B cell (primary cell): ENCODE measurements around the gene SLC9A9. TPM values are rescaled to one million over a fixed set of nuclear protein-coding genes. Genes with fewer than 3 reads are reported as not detected.

ENCODE experiments used
- ATAC-seq: fragments of 200-7000 bp; cut with Tn5 transposase; one replicate; pipeline ENCODE4 v1.10.0; 2021; ENCODE audit warnings: low read depth, mild to moderate bottlenecking, moderate number of reproducible peaks, moderate library complexity
- CTCF ChIA-PET: fragments of 350-600 bp; sonication (Branson Sonifier 250); formaldehyde crosslinking; loops from one replicate; lab custom pipeline; 2021; ENCODE audit warnings: antibody characterized with exemption, inconsistent platforms; lab: Charles Lee
- POLR2A ChIA-PET: fragments of 350-600 bp; sonication (Branson Sonifier 250); formaldehyde crosslinking; loops from one replicate; lab custom pipeline; 2021; ENCODE audit warnings: antibody characterized with exemption; lab: Charles Lee
- DNase-seq: peaks from one replicate; pipeline ENCODE4 v3.0.0; 2013
- H2AFZ ChIP-seq: 2 replicates; pipeline ENCODE4 v1.6.1; 2012; ENCODE audit warnings: mild to moderate bottlenecking, low read depth, low read length; ENCODE audit not compliant: insufficient read depth, poor library complexity, severe bottlenecking
- H3K27ac ChIP-seq, 2 donors: 1 replicate in 1 of 2; 2 replicates in 1 of 2; pipeline ENCODE4 v1.5.1; 2012 to 2013; ENCODE audit warnings: low read length in 2 of 2, mild to moderate bottlenecking in 2 of 2, moderate library complexity in 1 of 2
- H3K27me3 ChIP-seq, 4 experiments: fragments of 200-600 bp in 1 of 4; sonication (generic) in 1 of 4; replicated peaks in 1 of 4; 1 replicate in 2 of 4; 2 replicates in 2 of 4; pipeline versions ENCODE4 v1.6.1 to v1.7.0; 2013 to 2016; ENCODE audit warnings: low read length in 3 of 4, mild to moderate bottlenecking in 2 of 4, mixed read lengths in 1 of 4, moderate library complexity in 1 of 4; ENCODE audit not compliant: insufficient read depth in 4 of 4, control insufficient read depth in 3 of 4; ENCODE audit errors: control extremely low read depth in 1 of 4
- H3K36me3 ChIP-seq, 2 experiments: replicated peaks in 1 of 2; 1 replicate in 1 of 2; 2 replicates in 1 of 2; pipeline versions ENCODE4 v1.6.1 to v1.7.1; 2013; ENCODE audit warnings: low read length in 1 of 2; ENCODE audit not compliant: insufficient read depth in 2 of 2, control insufficient read depth in 1 of 2; ENCODE audit errors: control extremely low read depth in 1 of 2, extremely low read depth in 1 of 2
- H3K4me1 ChIP-seq, 2 donors: fragments of 200-600 bp in 1 of 2; sonication (generic) in 1 of 2; 1 replicate in 1 of 2; 2 replicates in 1 of 2; pipeline versions ENCODE4 v1.5.1 to v1.6.1; 2013 to 2017; ENCODE audit warnings: low read length in 2 of 2; ENCODE audit not compliant: control insufficient read depth in 2 of 2, insufficient read depth in 2 of 2
- H3K4me2 ChIP-seq: replicated peaks from 2 replicates; pipeline ENCODE3; 2012; ENCODE audit warnings: mild to moderate bottlenecking, low read depth, low read length; ENCODE audit not compliant: poor library complexity, severe bottlenecking
- H3K4me3 ChIP-seq, 5 experiments: fragments of 200-600 bp in 1 of 5; sonication (generic) in 1 of 5; 1 replicate in 3 of 5; 2 replicates in 2 of 5; pipeline versions ENCODE4 v1.5.1 to v1.7.0; 2011 to 2016; ENCODE audit warnings: low read length in 4 of 5, mild to moderate bottlenecking in 4 of 5, low read depth in 2 of 5, control low read depth in 1 of 5, moderate library complexity in 1 of 5; ENCODE audit not compliant: insufficient read depth in 1 of 5; ENCODE audit errors: control extremely low read depth in 1 of 5, extremely low read depth in 1 of 5
- H3K79me2 ChIP-seq: fragments of 200-600 bp; sonication (generic); one replicate; pipeline ENCODE4 v1.6.0; 2016; ENCODE audit warnings: low read length; ENCODE audit not compliant: control insufficient read depth, insufficient read depth
- H3K9ac ChIP-seq: fragments of 200-600 bp; sonication (generic); 2 replicates; pipeline ENCODE4 v1.6.1; 2017; ENCODE audit warnings: mild to moderate bottlenecking, low read length, moderate library complexity
- H3K9me3 ChIP-seq, 3 donors: one replicate each; pipeline versions ENCODE4 v1.6.1 to v1.7.1; 2013; ENCODE audit warnings: low read length in 2 of 3; ENCODE audit not compliant: control insufficient read depth in 2 of 3, insufficient read depth in 1 of 3; ENCODE audit errors: control extremely low read depth in 1 of 3
- H4K20me1 ChIP-seq: 2 replicates; pipeline ENCODE4 v1.6.0; 2012; ENCODE audit warnings: mild to moderate bottlenecking, low read length; ENCODE audit not compliant: insufficient read depth, control insufficient read depth, poor library complexity, severe bottlenecking
- H3K27ac Mint-ChIP-seq: one replicate; pipeline ENCODE4 v1.8.0; 2021; ENCODE audit warnings: mixed read lengths
- H3K27me3 Mint-ChIP-seq: one replicate; pipeline ENCODE4 v1.8.0; 2021; ENCODE audit warnings: mixed read lengths
- H3K4me1 Mint-ChIP-seq: one replicate; pipeline ENCODE4 v1.8.0; 2021; ENCODE audit warnings: mixed read lengths
- H3K4me3 Mint-ChIP-seq: one replicate; pipeline ENCODE4 v1.8.0; 2021; ENCODE audit warnings: mixed read lengths
- H3K9me3 Mint-ChIP-seq: one replicate; pipeline ENCODE4 v1.8.0; 2022; ENCODE audit warnings: mixed read lengths; ENCODE audit not compliant: insufficient read depth
- CTCF ChIP-seq: fragments of 200-600 bp; IDR thresholded peaks from one replicate; pipeline ENCODE4 v1.8.0; 2022; ENCODE audit warnings: antibody characterized with exemption, mild to moderate bottlenecking
- EZH2 ChIP-seq: IDR thresholded peaks from 2 replicates; pipeline ENCODE4 v1.6.1; 2012; ENCODE audit warnings: borderline replicate concordance, low read depth, mild to moderate bottlenecking, moderate library complexity, low read length; ENCODE audit not compliant: insufficient read depth, poor library complexity, severe bottlenecking
- WGBS: methylation state at CpG from one replicate; pipeline ENCODE4 v1.1.5; 2013; ENCODE audit warnings: missing lambda C conversion rate; ENCODE audit not compliant: insufficient coverage; 5-methylcytosine and 5-hydroxymethylcytosine counted together
- intact Hi-C: fragments of 100-400 bp; cut with micrococcal nuclease; formaldehyde crosslinking; loops from one replicate; pipeline ENCODE4 v1.10.0; 2022
- polyA plus RNA-seq: library from polyadenylated mRNA; depleted of rRNA; stranded (reverse); fragments of >200 nt; gene quantifications from 2 replicates; pipeline ENCODE4 v1.2.3, GENCODE V29; 2012
- total RNA-seq, 2 donors: library from RNA; stranded (reverse); fragments of 120-200 nt in 1 of 2; gene quantifications; 1 replicate in 1 of 2; 2 replicates in 1 of 2; pipeline versions ENCODE4 v1.2.3 to v1.2.4, GENCODE V29; 2013 to 2022

SLC9A9 gene
- total and polyA plus RNA-seq, 2 donors (not counting 1 experiment from before 2014, with no cell fraction given) = 7.7 to 17.3 TPM

GRCh38 chr3:143384076-143384475 is 464.2 kb downstream of the SLC9A9 start:
- Histone ChIP-seq H2AFZ (no peak overlapping the region), H3K36me3 (no peaks in the 10 kb centered on the region), H3K79me2 (no peaks in the 10 kb centered on the region), H3K4me2 (no peak overlapping the region), H3K9ac (no peak overlapping the region), H3K27ac (no peak overlapping the region), H3K4me1 (no peaks in the 10 kb centered on the region), H4K20me1 (no peaks in the 10 kb centered on the region), H3K27me3 (no peaks in the 10 kb centered on the region), H3K9me3 (no peaks in the 10 kb centered on the region), H3K4me3 (no peak overlapping the region)
- Mint-ChIP-seq H3K9me3 (no peaks in the 10 kb centered on the region), H3K27me3 (no peaks in the 10 kb centered on the region), H3K4me1 (no peaks in the 10 kb centered on the region), H3K27ac (no peak overlapping the region), H3K4me3 (no peak overlapping the region)
- intact Hi-C loops = no loop called here
- no peak for DNase-seq
- CTCF ChIA-PET = no interaction called here
- 92% methylated on average over 1 of the region's 2 CpGs for WGBS
- POLR2A ChIA-PET = no interaction called here
- ATAC-seq = no peak
- no peak for TF ChIP-seq CTCF
- TF ChIP-seq EZH2 = no peak

GRCh38 chr3:143383421-143383820 is 464.8 kb downstream of the SLC9A9 start:
- ChIA-PET POLR2A (no interaction called here), CTCF (no interaction called here)
- ATAC-seq (no peak), DNase-seq (no peak)
- Mint-ChIP-seq H3K27ac (no peak overlapping the region), H3K4me3 (no peak overlapping the region), H3K9me3 (no peaks in the 10 kb centered on the region), H3K4me1 (no peaks in the 10 kb centered on the region), H3K27me3 (no peaks in the 10 kb centered on the region)
- H3K27ac ChIP-seq = no peak overlapping the region
- no peak overlapping the region for H3K4me3 ChIP-seq
- H3K4me2 ChIP-seq = no peak overlapping the region
- H3K79me2 ChIP-seq = no peaks in the 10 kb centered on the region
- H3K4me1 ChIP-seq = no peaks in the 10 kb centered on the region
- H2AFZ ChIP-seq = no peak overlapping the region
- no peaks in the 10 kb centered on the region for H3K9me3 ChIP-seq
- no peak overlapping the region for H3K9ac ChIP-seq
- H3K27me3 ChIP-seq = no peaks in the 10 kb centered on the region
- H4K20me1 ChIP-seq = no peaks in the 10 kb centered on the region
- TF ChIP-seq CTCF (no peak), EZH2 (no peak)
- no peaks in the 10 kb centered on the region for H3K36me3 ChIP-seq
- intact Hi-C loops = no loop called here
